GM18511 (cell line): Measurements from ENCODE around the gene HYAL2.
"Not testable (repeated sequence)": the region's sequence is repeated elsewhere in the genome, so short reads cannot be mapped to it uniquely, and the experiment has no call there.

Experiments
- ATAC-seq: cut with Tn5 transposase; IDR thresholded peaks from one replicate; pipeline ENCODE4 v1.9.1; 2021; ENCODE audit warnings: mild to moderate bottlenecking, moderate library complexity; ENCODE audit not compliant: unreplicated experiment

HYAL2 gene

GRCh38 chr3:50272911-50273688, 49.4 kb downstream of the HYAL2 start:
- peak; percentile 91 for ATAC-seq

GRCh38 chr3:50272538-50272910, 50.0 kb downstream of the HYAL2 start:
- ATAC-seq = not testable (repeated sequence)

GRCh38 chr3:50271314-50271936, 51.1 kb downstream of the HYAL2 start:
- ATAC-seq = no peak

- no peak for ATAC-seq
Measured at GRCh38 chr3:50270422-50271224, 51.9 kb downstream of the HYAL2 start.

GRCh38 chr3:50269977-50270413, 52.5 kb downstream of the HYAL2 start:
- no peak for ATAC-seq

- no peak for ATAC-seq
Measured at GRCh38 chr3:50269460-50269859, 53.1 kb downstream of the HYAL2 start.

- no peak for ATAC-seq
Measured at GRCh38 chr3:50268703-50269451, 53.7 kb downstream of the HYAL2 start, which contains the start of gene SEMA3B. Gene SEMA3B (plus strand): TSS chr3:50269147. CDS start chr3:50269241, 94 bp downstream.

- ATAC-seq = no peak
Measured at GRCh38 chr3:50268276-50268675, 54.3 kb downstream of the HYAL2 start.
